Panc1 (cell line): ENCODE data around the gene PCED1B. TPM values are rescaled to one million over a fixed set of nuclear protein-coding genes. Genes with fewer than 3 reads are reported as not detected.

Experiments used
- ATAC-seq: fragments of 200-7000 bp; cut with Tn5 transposase; 2 replicates; pipeline ENCODE4 v1.9.1; 2020; ENCODE audit warnings: mild to moderate bottlenecking, moderate library complexity
- BruUV-seq: library from RNA; stranded (reverse); fragments of 400-500 nt; replicated peaks from 2 replicates; lab custom pipeline; 2021; lab: Mats Ljungman, UMichigan
- CTCF ChIA-PET: fragments of 300-600 bp; sonication (Branson Sonifier 250); formaldehyde crosslinking; loops from one replicate; lab custom pipeline; 2022; ENCODE audit warnings: antibody characterized with exemption; lab: Charles Lee
- POLR2A ChIA-PET: fragments of 300-600 bp; sonication (Branson Sonifier 250); formaldehyde crosslinking; loops from one replicate; lab custom pipeline; 2022; ENCODE audit warnings: antibody characterized with exemption; lab: Charles Lee
- DNase-seq: peaks from one replicate; pipeline ENCODE4 v3.0.0-alpha.2; 2010; ENCODE audit warnings: low read depth, low spot score
- H3K27ac ChIP-seq: 2 replicates; pipeline ENCODE4 v1.5.1; 2011; ENCODE audit warnings: mild to moderate bottlenecking, low read length, inconsistent platforms
- H3K27me3 ChIP-seq: fragments of 200-500 bp; sonication (Bioruptor generic); 2 replicates; pipeline ENCODE4 v1.6.0; 2014; ENCODE audit warnings: low read length, inconsistent platforms; ENCODE audit not compliant: control insufficient read depth, insufficient read depth
- H3K36me3 ChIP-seq: fragments of 200-500 bp; sonication (Bioruptor generic); 2 replicates; pipeline ENCODE4 v1.5.1; 2014; ENCODE audit warnings: inconsistent platforms, mild to moderate bottlenecking, low read length, moderate library complexity; ENCODE audit not compliant: control insufficient read depth, insufficient read depth
- H3K4me1 ChIP-seq: 2 replicates; pipeline ENCODE4 v1.5.1; 2011; ENCODE audit warnings: inconsistent platforms, mild to moderate bottlenecking, low read length, moderate library complexity; ENCODE audit not compliant: control insufficient read depth, insufficient read depth
- H3K4me3 ChIP-seq, 2 experiments: 2 replicates each; pipeline ENCODE4 v1.5.1; 2011 to 2012; ENCODE audit warnings: low read depth in 2 of 2, low read length in 2 of 2, mild to moderate bottlenecking in 2 of 2, inconsistent platforms in 1 of 2, moderate library complexity in 1 of 2
- H3K9me3 ChIP-seq: fragments of 200-500 bp; sonication (Bioruptor generic); 2 replicates; pipeline ENCODE4 v1.5.1; 2014; ENCODE audit warnings: low read depth, mild to moderate bottlenecking, inconsistent platforms, low read length, moderate library complexity; ENCODE audit not compliant: control insufficient read depth, insufficient read depth
- POLR2AphosphoS5 ChIP-seq: IDR thresholded peaks from 2 replicates; pipeline ENCODE4 v1.6.1; 2012; ENCODE audit warnings: mild to moderate bottlenecking, low read depth, low read length, moderate library complexity
- REST ChIP-seq, 2 experiments: IDR thresholded peaks; 2 replicates each; pipeline ENCODE4 v1.6.1; 2011 to 2012; ENCODE audit warnings: low read depth in 2 of 2, control low read depth in 1 of 2, low read length in 1 of 2, mild to moderate bottlenecking in 1 of 2, moderate library complexity in 1 of 2; ENCODE audit not compliant: insufficient read depth in 1 of 2
- SIN3A ChIP-seq: IDR thresholded peaks from 2 replicates; pipeline ENCODE4 v1.6.1; 2012; ENCODE audit warnings: low read depth, mild to moderate bottlenecking, low read length, moderate library complexity, borderline replicate concordance; ENCODE audit not compliant: insufficient read depth
- TCF7L2 ChIP-seq: IDR thresholded peaks from 2 replicates; pipeline ENCODE4 v1.6.1; 2011; ENCODE audit warnings: mild to moderate bottlenecking, low read depth, low read length, inconsistent platforms
- in situ Hi-C: cut with HindIII; loops from 2 replicates; pipeline ENCODE4 v1.10.0; 2016; ENCODE audit warnings: low sequenced_read_pairs, low pct_unique_long_range_greater_than_20kb
- intact Hi-C: fragments of 100-400 bp; cut with micrococcal nuclease; formaldehyde crosslinking; loops from one replicate; pipeline ENCODE4 v1.10.0; 2022; ENCODE audit not compliant: unreplicated experiment
- total RNA-seq: library from RNA; stranded (reverse); gene quantifications from one replicate; pipeline ENCODE4 v1.2.1, GENCODE V29; 2021; ENCODE audit not compliant: unreplicated experiment
- TF ChIP-seq, protein P1 (sequence below): fragments of 450-650 bp; IDR thresholded peaks from 2 replicates; pipeline ENCODE4 v1.5.1; 2017; ENCODE audit warnings: mild to moderate bottlenecking

PCED1B gene
- total RNA-seq, 1 experiment from 2014 or later = 0.82 TPM

- no TSS peak for BruUV-seq
- Histone ChIP-seq H3K36me3 (no peaks in the 10 kb centered on the region), H3K4me3 (no peak overlapping the region), H3K9me3 (no peaks in the 10 kb centered on the region), H3K4me1 (peaks cover 3% of the 10 kb centered on the region; the same call in 1 of the 2 replicates), H3K27ac (no peak overlapping the region), H3K27me3 (no peaks in the 10 kb centered on the region)
- intact Hi-C loops = no loop called here
- CTCF ChIA-PET = interaction anchor here (0.6 to 2.4 kb wide), 2 partner anchors 13 to 429 kb away, joined by 3 to 7 read pairs; no protein-coding TSS in a partner anchor
- TF ChIP-seq REST (IDR thresholded peaks at IDR 0.05; ENCODE audit: insufficient read depth in 1 of 2, low read depth in 2 of 2, low read length in 1 of 2) (no peak), TCF7L2 (no peak), SIN3A (no peak), POLR2AphosphoS5 (no peak)
- TF ChIP-seq, protein P1, sequence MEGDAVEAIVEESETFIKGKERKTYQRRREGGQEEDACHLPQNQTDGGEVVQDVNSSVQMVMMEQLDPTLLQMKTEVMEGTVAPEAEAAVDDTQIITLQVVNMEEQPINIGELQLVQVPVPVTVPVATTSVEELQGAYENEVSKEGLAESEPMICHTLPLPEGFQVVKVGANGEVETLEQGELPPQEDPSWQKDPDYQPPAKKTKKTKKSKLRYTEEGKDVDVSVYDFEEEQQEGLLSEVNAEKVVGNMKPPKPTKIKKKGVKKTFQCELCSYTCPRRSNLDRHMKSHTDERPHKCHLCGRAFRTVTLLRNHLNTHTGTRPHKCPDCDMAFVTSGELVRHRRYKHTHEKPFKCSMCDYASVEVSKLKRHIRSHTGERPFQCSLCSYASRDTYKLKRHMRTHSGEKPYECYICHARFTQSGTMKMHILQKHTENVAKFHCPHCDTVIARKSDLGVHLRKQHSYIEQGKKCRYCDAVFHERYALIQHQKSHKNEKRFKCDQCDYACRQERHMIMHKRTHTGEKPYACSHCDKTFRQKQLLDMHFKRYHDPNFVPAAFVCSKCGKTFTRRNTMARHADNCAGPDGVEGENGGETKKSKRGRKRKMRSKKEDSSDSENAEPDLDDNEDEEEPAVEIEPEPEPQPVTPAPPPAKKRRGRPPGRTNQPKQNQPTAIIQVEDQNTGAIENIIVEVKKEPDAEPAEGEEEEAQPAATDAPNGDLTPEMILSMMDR = no peak
- POLR2A ChIA-PET = no interaction called here
- ATAC-seq (no peak), DNase-seq (no peak)
- in situ Hi-C loops = no loop called here
Observed at GRCh38 chr12:47070310-47070709, 9.1 kb upstream of the PCED1B start.

GRCh38 chr12:47071241-47071852 lies 8.1 kb upstream of the PCED1B start:
- no peaks in the 10 kb centered on the region for H3K36me3 ChIP-seq
- peaks cover 3% of the 10 kb centered on the region; the same call in 1 of the 2 replicates for H3K4me1 ChIP-seq
- in situ Hi-C loops (no loop called here), intact Hi-C loops (no loop called here)
- no peaks in the 10 kb centered on the region for H3K27me3 ChIP-seq
- CTCF ChIA-PET = interaction anchor here (0.6 to 2.4 kb wide), 3 partner anchors 12 to 94 kb away, joined by 5 to 13 read pairs (median 7); no protein-coding TSS in a partner anchor
- TF ChIP-seq, protein P1 = peak; percentile 82
- no peak for TF ChIP-seq SIN3A
- ATAC-seq (peak; percentile 54), DNase-seq (no peak)
- H3K4me3 ChIP-seq = no peak overlapping the region
- BruUV-seq = no TSS peak
- no peak overlapping the region for H3K27ac ChIP-seq
- no peaks in the 10 kb centered on the region for H3K9me3 ChIP-seq
- POLR2A ChIA-PET = no interaction called here
